ENCODE data around the gene KCNJ14.

KCNJ14 gene

DNA sequence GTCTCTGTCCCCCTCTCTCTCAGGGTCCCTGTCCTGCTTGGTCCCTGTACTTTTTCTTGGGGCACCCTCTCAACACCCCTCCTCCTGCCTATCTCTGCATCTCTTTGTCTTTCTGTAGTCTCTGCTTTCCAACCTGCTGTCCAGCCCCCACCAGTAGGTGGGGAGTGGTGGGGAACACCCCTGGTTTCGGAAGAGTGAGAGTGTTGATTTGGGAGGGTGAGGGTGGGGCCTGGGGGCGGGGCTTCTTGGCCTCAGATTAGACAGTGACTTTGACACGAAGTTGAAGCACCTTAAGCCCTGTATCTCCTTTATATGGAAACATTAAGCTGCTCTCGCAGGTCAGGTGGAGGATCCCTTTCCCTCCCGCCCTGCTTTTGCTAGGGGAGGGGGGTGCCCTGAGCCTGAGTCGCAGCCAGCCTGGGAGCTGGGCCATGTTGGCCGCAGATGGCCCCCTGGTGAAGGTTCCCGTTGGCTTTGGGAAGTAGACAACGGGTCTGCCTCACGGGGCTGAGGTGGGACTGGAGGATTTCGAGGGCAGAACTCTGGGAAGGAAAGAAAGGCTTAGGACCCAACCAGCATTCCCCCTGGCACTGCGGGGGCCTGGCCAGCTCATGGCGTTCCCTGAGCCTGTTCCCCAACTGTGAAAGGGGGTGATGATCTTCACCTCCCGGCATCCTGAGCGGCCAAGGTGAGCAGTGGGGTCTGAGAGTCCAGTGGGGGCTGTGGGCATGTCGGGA lies at the start of gene KCNJ14:
Gene KCNJ14, plus strand, starts transcription at position 404 of the 737 bp plus-strand sequence. CDS start 6,151 bp downstream, outside the sequence.
- no peak for DNase-seq

DNA sequence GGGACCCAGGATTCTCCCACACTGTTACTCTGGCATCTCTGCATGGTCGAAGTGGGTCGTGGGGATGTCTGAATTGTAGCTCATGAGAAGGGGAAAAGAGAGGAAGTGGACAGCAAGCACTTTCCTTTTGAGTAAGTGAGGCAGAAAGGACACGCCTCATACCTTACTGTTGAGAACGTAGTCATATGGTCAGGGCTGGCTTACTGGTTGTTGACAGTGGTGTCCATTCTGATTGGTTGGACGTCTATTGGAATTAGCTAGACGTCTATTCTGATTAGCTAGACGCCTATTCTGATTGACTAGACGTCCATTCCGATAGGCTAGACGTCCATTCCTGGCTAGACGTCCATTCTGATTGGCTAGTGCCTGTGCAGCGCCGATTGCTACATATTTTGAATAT lies 49.5 kb upstream of the KCNJ14 start:
- DNase-seq, result no peak

DNA sequence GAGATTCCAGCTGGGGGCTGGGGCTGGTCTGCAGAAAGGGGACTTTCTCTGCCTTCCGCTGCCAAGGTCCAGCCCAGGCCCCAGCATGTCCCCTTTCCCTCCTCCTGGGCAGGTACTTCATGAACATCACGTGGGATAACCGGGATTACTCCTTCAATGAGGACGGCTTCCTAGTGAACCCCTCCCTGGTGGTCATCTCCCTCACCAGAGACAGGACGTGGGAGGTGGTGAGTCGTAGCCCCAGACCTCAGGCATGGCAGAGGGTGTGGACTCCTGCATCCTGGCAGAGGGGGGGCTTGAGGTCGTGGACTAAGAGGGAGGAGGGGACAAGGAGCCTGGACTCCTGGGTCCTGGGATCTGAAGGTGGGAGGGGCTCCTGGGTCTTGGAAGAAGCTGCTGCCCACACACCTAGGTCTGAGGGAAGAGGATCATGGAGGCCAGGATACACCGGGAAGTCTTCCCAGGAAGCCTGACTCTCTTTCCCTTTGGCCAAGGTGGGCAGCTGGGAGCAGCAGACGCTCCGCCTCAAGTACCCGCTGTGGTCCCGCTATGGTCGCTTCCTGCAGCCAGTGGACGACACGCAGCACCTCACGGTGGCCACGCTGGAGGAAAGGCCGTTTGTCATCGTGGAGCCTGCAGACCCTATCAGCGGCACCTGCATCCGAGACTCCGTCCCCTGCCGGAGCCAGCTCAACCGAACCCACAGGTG lies 41.3 kb upstream of the KCNJ14 start:
- no peak for DNase-seq

DNA sequence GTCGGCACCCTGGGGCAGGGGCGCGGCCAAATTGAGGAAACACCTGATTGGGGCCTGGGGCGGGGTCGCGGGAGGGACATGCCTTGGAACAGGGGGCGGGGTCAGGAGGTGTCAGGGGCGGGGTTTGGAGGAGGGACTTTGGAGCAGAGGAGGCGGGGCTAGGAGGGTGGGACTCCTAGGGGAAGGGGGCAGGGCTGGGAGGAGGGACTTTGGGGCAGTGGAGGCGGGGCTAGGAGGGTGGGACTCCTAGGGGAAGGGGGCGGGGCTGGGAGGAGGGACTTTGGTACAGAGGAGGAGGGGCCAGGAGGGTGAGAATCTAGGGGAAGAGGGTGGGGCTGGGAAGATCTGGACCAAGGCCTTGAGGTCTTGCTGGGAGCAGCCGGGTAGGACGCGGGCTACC lies 40.0 kb upstream of the KCNJ14 start:
- DNase-seq, result peak; percentile 32 to 58 (median 38)

DNA sequence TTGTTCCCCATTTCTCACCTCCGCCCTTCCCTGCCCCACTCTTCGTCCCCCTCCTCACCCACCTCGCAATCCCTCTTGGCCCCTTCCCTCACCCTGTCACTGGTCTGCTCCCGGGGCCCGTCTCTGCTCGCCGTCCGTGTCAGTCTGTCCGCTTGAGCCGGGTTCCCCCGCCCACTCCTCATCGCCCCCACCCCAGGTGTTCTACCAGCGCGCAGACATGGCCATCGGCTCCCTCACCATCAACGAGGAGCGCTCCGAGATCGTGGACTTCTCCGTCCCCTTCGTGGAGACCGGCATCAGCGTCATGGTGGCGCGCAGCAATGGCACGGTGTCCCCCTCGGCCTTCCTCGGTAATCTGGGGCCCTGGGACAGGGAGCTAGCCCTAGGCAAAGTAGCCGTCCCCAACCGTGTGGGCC lies 39.6 kb upstream of the KCNJ14 start:
- no peak for DNase-seq

DNA sequence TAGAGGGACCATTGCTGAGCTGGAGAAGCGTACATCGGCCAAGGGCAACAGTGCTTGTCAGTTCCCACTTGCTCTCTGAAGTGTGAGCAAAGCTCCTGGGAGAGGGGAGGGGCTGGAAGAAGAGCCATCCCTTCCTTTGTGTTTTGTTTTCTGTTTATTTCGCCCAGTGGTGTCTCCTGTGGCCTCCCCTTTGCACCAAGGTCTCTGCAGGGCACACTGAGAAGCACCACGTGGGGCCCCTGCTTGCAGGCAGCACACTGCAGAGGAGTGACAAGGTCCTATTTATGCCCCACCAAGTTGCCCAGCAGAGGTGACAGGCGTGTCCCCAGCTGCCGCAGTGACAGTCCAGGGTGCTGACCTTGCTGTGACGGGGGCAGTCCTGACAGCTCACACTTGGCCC lies 38.0 kb upstream of the KCNJ14 start:
- DNase-seq, result no peak

DNA sequence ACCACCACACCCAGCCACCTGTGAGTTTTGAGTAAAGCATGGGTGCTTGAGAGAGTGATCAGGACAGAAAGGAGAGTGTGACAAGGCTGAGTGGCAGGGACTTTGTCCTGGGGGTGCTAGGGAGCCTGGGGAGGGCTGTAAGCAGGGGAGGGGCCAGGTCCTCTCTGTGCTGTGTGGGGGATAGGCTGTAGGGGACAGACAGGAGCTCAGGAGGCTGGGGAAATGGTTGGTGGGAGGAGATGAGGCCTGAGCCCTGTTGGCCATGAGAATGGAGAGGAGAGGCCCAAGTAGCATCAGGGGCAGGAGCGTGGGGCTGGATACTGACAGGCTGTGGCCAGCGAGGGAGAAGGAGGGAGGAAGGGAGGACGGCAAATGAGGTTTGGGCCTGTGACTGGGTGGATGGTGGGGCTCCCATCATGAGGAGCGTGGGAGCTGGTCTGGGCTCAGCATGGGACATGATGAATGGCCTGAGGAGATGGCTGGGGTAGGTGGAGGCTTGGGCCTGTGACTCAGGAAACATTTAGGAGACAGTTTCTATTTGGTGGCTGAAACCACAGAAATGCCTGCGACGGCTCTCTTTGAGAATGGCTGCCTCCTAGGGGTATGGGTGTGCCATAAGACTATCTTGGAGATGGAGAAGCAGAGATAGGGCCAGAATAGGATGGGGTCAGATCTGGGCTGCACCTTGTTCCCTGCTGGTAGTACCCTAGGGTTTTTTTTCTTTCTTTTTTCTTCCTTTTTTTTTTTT lies 36.9 kb upstream of the KCNJ14 start:
- no peak for DNase-seq

DNA sequence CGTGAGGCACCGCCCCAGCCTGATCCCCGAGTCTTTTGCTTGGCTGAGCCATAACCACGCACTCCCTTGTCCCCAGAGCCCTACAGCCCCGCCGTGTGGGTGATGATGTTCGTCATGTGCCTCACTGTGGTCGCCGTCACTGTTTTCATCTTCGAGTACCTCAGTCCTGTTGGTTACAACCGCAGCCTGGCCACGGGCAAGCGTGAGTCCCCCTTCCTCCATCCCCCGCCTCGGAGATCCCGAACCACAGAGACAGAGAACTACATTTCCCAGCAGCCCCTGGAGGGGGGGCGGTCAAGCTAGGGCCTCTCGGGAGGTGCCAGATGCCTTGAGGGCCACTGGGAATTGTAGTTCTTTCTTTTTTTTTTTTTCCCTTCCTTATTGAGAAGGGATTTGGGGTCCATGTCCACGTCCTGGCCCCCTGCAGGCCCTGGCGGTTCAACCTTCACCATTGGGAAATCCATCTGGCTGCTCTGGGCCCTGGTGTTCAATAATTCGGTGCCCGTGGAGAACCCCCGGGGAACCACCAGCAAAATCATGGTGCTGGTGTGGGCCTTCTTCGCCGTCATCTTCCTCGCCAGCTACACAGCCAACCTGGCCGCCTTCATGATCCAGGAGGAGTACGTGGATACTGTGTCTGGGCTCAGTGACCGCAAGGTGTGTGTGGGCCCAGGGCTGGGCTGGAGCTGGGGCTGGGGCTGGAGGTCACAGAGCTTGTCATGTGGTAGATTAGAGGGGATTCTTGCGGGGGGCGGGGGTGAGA lies 36.0 kb upstream of the KCNJ14 start:
- peak; percentile 15 to 34 (median 24) for DNase-seq

DNA sequence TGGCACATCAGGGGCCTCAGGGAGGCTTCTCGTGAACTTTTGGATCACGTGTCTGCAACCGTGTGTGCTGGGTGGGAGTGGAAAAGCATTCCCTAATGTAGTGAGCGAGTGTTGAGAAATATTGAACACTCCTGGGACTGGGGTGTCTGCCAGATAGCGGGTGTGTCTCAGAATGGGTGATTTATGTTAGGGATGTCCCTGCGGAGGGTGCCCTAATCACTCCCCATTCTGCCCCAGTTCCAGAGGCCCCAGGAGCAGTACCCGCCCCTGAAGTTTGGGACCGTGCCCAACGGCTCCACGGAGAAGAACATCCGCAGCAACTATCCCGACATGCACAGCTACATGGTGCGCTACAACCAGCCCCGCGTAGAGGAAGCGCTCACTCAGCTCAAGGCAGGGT lies 33.8 kb upstream of the KCNJ14 start:
- no peak for DNase-seq

DNA sequence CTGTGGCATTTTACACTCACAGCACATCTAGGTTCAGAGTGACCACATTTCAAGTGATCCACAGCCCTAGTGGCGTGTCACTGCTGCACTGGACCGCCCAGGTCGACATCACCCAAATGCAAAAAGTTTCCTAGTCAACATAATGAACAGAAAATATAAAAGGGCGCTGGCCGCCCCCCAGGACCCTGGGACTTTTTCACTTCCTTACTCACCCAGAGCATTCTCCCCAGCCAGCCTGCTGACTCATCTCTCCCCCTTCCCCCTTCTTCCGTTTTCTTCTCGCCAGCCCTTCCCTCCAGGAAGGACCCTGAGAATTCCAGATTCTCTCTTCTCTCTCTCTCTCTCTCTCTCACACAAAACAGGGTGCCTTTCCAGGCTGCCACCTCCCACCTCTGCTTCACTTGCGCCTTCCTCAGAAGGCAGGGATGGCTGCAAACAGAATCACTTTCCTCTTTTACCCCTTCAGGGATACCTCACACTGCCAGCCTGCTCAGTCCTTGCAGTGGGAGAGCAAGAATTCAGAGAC lies 30.6 kb upstream of the KCNJ14 start:
- no peak for DNase-seq

DNA sequence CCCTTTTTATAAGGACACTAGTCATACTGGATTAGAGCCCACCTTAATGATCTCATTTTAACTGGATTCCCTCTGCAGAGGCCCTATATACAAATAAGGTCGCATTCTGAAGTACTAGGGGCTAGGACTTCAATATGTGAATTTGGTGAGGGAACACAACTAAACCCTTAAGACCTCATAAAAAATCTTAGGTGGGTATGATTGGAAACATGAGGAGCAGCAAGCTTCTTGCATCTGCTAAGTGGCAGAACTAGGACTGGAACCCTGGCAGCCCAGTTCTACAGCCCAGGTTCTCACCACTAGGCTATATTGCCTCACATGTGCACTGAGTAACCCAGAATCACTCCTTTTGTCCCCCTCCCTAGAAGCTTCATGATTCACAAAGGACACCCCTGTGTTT lies 26.7 kb upstream of the KCNJ14 start:
- no peak for DNase-seq

DNA sequence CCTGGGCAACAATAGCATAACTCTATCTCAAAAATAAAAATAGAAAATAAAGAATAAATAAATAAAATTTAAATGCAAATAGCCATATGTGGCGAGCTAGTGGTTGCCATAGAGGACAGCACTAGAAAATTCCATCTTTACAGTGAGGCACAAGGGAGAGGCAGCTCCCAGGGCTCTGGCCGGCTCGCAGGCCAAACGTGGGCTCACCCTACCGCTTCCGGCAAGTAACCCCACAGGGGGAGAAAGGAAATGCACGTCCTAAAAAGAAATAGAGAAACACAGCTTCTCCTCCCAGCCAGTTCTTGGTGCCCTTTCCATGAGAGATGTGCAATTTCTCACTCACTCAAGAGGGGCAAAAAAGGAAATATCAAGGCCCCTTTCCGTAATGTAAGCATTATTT lies 22.0 kb upstream of the KCNJ14 start:
- DNase-seq, result no peak

DNA sequence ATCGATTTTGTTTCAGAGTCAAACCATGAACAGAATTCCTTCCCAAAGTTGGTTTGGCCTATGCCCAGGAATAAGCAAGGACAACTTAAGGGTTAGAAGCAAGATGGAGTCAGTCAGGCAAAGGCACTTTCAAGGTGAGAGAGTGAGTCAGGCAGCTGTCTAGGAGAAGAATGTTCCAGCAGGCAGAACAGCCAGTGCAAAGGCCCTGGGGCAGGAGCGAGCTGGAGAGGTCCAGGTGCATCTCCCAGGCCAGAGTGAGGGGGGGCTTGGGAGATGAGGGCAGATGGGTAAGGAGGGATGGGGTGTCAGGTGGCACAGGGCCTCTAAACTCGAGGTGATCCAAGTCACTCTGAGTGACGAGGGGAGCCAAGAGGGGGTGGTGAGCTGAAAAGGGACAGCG lies 18.8 kb upstream of the KCNJ14 start:
- DNase-seq, result no peak

DNA sequence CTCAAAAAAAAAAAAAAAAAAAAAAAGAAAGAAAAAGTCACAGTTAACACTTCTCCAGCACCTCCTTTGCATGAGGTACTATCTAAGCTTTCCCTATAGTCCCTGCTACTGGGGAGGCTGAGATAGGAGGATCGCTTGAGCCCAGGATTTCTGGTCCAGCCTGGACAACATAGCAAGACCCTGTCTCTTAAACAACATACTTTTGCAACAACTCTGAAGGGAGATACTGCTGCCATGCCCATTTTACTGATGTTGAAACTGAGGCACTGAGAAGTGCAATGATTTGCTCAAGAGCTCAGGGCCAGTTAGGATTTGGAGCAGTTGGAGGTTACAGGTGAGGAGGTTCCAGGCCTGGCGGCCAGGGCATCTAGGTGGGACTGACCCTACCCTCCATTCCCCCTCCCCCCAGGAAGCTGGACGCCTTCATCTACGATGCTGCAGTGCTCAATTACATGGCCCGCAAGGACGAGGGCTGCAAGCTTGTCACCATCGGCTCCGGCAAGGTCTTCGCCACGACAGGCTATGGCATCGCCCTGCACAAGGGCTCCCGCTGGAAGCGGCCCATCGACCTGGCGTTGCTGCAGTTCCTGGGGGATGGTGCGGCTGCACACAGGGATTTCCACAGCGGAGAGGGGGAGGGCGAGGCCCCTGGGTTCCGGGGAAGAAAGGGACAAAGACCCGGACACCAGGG lies 13.9 kb upstream of the KCNJ14 start:
- no peak for DNase-seq

DNA sequence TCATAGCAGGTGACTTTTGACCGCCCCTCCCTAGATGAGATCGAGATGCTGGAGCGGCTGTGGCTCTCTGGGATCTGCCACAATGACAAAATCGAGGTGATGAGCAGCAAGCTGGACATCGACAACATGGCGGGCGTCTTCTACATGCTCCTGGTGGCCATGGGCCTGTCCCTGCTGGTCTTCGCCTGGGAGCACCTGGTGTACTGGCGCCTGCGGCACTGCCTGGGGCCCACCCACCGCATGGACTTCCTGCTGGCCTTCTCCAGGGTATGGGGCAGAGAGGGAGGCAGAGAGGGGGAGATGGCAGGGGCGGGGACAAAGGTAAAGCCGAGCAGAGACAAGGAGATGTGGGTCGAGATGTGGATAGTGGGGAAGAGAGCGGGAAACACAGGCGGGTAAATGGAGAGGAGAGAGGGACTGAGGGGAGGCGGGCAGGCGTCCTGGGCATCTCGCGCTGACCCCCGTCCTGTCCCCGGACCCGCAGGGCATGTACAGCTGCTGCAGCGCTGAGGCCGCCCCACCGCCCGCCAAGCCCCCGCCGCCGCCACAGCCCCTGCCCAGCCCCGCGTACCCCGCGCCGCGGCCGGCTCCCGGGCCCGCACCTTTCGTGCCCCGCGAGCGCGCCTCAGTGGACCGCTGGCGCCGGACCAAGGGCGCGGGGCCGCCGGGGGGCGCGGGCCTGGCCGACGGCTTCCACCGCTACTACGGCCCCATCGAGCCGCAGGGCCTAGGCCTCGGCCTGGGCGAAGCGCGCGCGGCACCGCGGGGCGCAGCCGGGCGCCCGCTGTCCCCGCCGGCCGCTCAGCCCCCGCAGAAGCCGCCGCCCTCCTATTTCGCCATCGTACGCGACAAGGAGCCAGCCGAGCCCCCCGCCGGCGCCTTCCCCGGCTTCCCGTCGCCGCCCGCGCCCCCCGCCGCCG lies 13.0 kb upstream of the KCNJ14 start:
- DNase-seq, result no peak

DNA sequence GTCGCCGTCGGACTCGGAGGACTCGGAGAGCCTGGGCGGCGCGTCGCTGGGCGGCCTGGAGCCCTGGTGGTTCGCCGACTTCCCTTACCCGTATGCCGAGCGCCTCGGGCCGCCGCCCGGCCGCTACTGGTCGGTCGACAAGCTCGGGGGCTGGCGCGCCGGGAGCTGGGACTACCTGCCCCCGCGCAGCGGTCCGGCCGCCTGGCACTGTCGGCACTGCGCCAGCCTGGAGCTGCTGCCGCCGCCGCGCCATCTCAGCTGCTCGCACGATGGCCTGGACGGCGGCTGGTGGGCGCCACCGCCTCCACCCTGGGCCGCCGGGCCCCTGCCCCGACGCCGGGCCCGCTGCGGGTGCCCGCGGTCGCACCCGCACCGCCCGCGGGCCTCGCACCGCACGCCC lies 12.1 kb upstream of the KCNJ14 start:
- no peak for DNase-seq

DNA sequence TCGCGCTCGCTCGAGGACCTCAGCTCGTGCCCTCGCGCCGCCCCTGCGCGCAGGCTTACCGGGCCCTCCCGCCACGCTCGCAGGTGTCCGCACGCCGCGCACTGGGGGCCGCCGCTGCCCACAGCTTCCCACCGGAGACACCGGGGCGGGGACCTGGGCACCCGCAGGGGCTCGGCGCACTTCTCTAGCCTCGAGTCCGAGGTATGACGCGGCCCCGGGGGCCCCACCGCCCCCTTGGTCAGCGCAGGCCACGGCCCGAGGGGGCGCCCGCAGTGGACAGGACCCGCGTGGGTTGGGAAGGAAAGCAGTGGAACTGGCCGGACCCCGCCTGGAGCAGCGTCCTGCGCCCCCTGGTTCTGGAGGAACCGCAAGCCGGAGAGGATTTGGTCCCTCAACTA lies 11.6 kb upstream of the KCNJ14 start:
- no peak for DNase-seq

DNA sequence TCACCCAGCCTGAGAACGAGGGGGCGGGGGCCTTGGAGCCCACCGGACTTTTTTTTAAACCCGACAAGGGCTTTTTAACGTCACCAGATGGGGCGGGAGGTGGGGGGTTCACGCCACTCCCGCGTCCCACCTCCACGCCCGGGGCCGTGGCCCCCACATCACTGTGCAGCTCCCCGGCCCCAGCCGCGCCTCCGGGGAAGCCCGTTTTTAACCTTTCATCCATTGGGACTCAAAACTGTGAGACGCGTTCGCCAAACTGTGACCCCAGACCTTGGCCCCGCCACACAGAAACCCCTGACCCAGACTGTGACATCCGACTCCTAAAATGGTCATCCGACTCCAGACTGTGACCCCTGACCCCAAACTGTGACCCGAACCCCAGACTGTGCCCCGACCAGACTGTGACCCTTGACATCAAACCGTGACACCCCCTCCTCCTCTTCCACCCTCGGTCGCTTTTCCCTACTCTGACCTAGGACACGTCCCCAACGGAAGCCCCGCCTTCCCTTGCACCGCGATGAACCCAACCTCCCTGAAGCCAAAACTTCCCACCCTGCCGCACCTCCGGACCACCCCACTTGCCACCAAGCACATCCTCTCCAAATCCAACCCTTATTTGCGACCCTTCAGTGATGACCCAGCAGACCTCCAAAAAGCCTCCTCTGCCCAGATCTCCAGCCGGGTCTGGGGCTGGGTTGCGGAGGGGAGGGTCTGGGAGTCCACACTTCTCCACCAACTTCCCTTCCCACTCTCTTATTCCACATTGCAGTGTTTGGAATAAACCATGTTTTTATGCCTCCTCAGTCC lies 11.0 kb upstream of the KCNJ14 start:
- no peak for DNase-seq

DNA sequence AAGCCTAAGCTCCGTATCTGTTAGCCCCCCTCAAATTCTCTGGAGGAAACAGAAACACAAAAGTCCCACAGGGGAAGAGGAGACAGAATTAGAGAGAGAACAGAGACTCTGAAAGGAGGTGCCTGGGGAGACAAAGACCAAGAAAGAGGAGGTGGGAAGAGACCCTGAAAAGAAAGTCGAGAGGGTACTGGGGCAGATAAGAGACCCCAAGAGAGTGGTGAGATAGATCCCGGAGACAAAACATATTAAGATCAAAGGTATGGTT lies 10.5 kb upstream of the KCNJ14 start:
- DNase-seq, result no peak

DNA sequence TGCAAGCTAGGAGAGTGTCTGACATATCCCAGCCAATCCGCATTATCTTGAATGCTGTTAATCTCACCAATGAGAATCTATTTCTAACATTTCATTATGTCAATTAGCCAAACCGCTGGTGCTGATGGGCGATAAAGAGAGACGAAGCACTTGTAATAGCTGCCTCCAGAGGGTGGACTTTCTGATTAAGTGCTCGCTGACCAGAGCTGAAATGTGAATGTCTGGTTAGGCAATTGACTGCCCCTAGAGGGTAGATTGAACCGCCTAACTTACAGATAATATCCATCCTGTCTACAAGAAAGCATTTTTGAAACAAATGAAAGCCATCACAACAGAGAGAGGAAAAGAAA lies 10.1 kb upstream of the KCNJ14 start:
- no peak for DNase-seq

Measured in activated CD4-positive, CD25-positive, alpha-beta regulatory T cell (primary cell).